GM18507 (cell line): Measurements from ENCODE around the gene SEPTIN10.
"Not testable (repeated sequence)": the region's sequence is repeated elsewhere in the genome, so short reads cannot be mapped to it uniquely, and the experiment has no call there.

Experiments used
- DNase-seq: peaks from one replicate; pipeline ENCODE4 v3.0.0; 2011; ENCODE audit warnings: low read depth; ENCODE audit not compliant: insufficient read length; ENCODE audit errors: extremely low spot score
- FAIRE-seq: peaks from 2 replicates; lab custom pipeline; 2011; peaks lifted over from hg19 to GRCh38; lab: Jason Lieb, UNC

SEPTIN10 gene

DNA sequence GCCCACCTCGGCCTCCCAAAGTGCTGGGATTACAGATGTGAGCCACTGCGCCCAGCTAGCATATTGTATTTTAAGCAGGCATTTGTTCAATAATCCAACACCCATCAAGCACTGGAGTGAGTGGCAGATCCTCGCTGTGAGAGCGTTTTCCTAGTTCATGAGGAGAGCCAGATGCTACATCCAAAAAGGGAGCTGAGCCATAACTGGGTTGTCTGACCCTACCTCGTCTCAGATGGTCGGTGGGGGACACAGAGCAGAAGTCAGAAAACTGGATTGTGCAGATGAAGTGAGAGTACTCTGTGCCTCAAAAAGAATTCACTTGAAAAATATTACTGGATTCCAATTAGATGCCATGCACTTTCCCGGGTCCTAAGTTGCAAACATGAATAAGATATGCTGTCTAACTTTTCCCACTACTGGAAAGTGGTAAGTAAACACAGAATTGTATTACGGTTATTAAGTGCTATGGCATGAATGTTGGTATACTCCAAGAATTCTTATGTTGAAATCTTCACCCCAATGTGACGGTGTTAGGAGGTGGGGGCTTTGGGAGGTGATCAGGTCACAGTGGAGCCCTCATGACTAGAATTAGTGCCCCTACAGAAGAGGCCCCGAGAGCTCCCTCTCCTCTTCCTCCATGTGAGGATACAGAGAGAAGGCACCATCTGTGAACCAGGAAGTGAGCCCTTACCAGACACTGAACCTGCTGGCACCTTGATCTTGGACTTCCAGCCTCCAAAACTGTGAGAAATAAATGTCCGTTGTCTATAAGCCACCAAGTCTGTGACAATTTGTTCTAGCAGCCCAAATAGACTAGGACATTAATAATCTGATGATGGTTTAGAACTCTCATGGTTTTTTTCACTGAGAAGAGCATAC lies 21.9 kb upstream of the SEPTIN10 start:
- no peak for FAIRE-seq
- no peak for DNase-seq

- DNase-seq, result no peak
- no peak for FAIRE-seq
Observed at GRCh38 chr2:109633284-109633961, 19.7 kb upstream of the SEPTIN10 start.

GRCh38 chr2:109632158-109632789 lies 18.5 kb upstream of the SEPTIN10 start:
- FAIRE-seq, result no peak
- no peak for DNase-seq

DNA sequence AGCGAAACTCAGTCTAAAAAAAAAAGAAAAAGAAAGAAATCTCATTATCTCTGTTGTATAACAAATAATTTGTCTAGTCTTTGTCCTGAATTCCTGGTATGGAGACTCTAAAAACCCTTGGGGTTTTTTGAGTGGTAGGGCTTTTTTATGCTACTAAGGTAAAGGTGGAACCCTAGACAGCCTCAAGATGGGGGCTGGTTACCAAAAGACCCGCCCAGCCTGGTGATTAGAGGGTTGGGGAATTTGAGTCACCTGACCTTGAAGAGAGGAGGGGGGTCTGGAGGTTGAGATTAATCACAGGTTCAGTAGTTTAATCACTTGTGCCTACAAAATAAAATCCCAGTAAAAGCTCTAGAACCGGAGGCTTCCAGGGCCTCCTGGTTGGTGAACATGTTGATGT lies 18.0 kb upstream of the SEPTIN10 start:
- FAIRE-seq (no peak), DNase-seq (no peak)

- no peak for DNase-seq
- FAIRE-seq, result no peak
Observed at GRCh38 chr2:109630441-109631430, 17.0 kb upstream of the SEPTIN10 start.

DNA sequence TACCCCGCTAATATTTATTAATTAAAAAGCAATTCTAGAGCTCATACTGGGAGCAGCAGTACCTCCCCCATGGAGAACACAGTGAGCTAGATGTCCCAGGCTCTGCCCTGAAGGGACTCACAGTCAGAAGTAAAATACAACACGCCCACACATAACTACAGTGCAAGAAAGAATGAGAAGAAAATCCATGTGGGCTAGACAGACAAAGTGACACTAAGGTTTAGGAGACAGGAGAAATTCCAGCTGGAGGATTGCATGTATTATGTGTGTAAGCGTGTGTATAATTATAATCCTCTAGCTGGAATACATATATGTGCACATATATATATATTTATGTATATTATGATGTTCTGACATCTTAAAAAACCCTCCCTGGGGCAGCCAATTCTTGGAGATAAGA lies 16.1 kb upstream of the SEPTIN10 start:
- DNase-seq (no peak), FAIRE-seq (no peak)

GRCh38 chr2:109628321-109628720 lies 14.6 kb upstream of the SEPTIN10 start:
- not testable (repeated sequence) for DNase-seq, FAIRE-seq

DNA sequence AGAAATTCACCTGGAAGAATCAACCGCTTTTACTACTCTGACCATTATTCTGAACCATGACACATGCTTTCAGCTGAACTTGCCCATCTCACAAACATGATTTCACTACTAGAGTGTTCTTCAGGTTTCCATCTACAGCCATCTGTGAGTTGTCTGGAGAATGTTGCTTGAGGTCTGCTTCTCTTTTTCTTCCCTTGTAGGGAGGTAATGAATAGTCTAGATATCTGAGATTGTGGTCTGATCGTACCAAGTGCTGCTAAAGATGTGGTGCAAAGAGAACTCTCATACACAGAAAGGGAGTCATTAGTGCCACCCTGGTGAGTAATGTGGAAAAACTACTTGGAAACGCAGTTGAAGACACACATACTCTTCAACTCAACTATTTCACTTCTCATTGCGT lies 10.6 kb upstream of the SEPTIN10 start:
- DNase-seq, result no peak
- FAIRE-seq, result no peak

- no peak for FAIRE-seq
- DNase-seq, result no peak
Observed at GRCh38 chr2:109623923-109624322, 10.2 kb upstream of the SEPTIN10 start.

DNA sequence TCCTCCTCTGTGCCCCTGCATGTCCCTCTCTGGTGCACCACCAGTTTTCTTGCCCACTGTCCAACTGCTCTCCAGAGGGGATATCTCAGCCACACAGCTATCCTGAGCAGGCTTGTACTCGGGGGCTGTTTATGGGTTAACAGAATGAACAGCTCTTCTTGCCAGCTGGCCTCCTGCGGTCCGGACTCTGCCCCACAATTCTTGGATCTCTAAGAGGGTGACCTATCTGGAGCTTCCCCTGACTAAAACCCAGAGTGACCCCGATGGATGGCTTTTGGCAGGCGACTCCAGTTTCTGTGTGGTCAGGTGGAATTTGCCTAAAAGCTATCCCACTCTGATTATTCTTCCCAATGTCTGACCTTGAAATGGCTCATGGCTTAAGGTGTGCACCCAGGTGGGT lies 9.5 kb upstream of the SEPTIN10 start:
- DNase-seq, result no peak
- no peak for FAIRE-seq

GRCh38 chr2:109619032-109619615 lies 5.4 kb upstream of the SEPTIN10 start:
- no peak for FAIRE-seq
- DNase-seq, result no peak

- DNase-seq (no peak), FAIRE-seq (no peak)
Observed at GRCh38 chr2:109616184-109616583, 2.4 kb upstream of the SEPTIN10 start.

GRCh38 chr2:109615637-109616144 lies 1.9 kb upstream of the SEPTIN10 start:
- FAIRE-seq, result no peak
- DNase-seq, result no peak

GRCh38 chr2:109614715-109615636 lies 1.2 kb upstream of the SEPTIN10 start:
- FAIRE-seq (no peak), DNase-seq (no peak)

GRCh38 chr2:109613081-109613921 lies 465 bp downstream of the SEPTIN10 start:
- DNase-seq (no peak), FAIRE-seq (no peak)

DNA sequence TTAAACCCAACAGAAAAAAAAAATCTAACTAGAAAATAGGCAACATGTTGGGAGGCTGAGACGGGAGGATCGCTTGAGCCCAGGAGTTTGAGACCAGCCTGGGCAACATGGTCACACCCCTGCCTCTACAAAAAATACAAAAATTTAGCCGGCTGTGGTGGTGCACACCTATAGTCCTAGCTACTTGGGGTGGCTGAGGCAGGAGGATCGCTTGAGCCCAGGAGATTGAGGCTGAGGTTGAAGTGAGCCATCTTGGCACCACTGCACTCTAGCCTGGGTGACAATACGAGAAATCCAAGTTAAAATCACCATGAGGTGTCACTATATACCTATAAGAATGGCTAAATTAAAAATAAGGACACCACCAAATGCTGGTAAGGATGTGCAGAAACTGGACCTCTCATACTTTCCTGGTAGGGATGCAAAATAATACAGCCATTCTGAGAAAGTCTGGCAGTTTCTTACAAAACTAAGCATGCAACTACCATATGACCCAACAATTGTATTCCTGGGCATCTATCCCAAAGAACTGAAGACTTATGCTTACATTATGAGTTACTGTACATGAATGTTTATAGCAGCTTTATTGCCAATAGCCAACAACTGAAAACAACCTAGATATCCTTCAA lies 2.2 kb downstream of the SEPTIN10 start:
- no peak for FAIRE-seq
- DNase-seq, result no peak
